Occipital lobe (tissue), 2 donors: Measurements from ENCODE around the gene TLL1. TPM values are rescaled to one million over a fixed set of nuclear protein-coding genes. Genes with fewer than 3 reads are reported as not detected.

ENCODE experiments used
- DNase-seq: peaks from one replicate; lab custom pipeline; 2025; lab: John Stamatoyannopoulos, UW
- total RNA-seq: library from RNA; depleted of rRNA; stranded (reverse); fragments of >200 nt; gene quantifications from one replicate; pipeline ENCODE4 v1.2.3, GENCODE V29; 2014

TLL1 gene
- 0.78 TPM for total RNA-seq

DNA sequence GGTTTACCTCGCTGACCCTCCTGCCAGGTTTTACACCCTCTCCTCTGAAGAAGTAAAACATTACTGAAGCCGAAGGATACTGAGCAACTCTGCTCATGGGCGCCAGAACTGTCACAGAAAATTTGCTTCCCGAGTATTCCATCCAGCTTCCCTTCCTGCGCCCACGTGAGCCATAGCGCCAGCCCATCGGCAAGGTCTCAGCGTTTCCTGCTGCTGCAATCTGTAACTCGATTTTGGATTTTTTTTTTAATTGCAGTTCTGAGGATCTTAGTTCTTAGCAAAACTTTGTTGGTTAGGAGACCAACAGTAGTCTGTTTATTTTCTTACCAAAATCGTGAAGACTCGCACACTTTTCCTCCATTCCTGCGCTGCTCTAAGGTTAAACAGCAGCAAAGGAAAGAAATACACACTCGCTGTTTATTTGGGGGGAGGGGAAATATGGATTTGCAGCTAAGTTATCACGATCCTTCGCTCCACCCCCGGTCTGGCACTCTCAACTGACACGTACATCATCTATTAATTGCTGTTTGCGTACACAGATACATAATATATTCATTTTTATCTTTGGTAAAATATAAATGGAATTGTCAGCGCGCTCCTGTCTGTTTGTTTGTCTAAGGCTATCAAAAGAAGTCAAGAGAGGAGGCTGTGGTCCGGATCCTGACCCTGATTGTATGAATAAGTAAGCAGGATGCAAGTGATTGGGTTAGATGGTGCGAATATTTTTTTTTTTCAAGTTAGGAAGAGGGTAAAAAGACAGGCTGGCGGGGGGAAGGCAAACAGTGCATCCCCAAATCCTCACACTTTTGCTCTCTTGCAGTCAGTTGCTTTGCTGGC, at the start of gene TLL1:
Gene TLL1, plus strand, starts transcription at position 777 of the 837 bp plus-strand sequence. CDS start 668 bp downstream, outside the sequence.
- DNase-seq, result no peak

DNA sequence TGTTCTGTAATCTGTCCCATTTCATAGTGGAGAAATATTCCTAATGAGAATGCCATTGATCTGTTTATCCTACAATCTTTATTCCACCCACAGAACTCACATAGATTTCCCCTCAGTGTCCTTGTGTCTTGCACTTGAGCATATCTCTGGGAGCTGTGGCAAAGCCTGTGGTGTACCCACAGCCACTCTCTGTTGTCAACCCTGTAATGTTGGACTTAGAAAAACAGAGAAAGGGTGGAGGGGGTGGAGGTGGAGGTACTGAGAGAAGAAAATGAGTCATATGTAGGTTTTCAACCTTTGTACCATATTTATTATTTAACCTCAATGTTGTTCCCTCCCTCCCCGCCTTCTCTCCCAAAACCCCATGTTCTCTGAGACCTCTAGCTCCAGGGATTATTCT, 46.9 kb upstream of the TLL1 start:
- DNase-seq, result no peak

DNA sequence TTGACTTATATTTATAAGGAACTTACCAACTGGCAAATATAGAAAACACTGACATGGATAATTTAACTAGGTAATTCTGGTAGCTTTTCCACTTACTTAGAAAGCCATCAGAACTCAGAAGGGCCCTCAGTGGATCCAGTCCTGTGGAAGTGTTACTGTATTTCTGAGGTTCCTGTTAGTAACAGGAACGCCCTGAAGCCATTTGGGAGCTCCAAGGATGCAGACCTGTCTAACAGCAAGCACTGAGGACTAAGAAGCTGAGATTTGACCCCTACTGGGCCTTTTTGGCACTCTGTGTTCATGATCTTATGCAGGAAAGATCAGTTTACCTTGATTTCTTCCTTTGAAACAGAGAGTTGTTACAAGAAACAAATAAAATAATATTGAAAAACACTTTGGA, 46.0 kb upstream of the TLL1 start:
- DNase-seq, result no peak

DNA sequence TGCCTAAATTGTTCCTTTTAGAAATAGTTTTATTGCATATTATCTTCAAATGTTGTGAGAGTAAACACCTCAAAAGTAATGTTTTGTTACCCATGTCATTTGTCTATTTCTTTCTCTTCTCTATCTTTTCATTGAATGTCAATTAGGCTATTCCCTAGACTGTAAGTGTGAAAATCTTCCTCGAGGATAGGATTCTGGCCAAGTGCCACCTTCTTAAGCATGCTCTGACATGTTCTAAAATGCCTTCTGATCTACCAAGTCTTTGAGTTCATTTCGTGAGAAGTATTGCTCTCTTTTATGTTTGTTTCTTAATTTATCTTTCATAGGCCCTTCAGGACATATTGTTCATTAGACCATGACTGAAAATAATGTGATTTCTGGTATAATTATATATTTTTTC, 44.1 kb upstream of the TLL1 start:
- DNase-seq, result no peak

DNA sequence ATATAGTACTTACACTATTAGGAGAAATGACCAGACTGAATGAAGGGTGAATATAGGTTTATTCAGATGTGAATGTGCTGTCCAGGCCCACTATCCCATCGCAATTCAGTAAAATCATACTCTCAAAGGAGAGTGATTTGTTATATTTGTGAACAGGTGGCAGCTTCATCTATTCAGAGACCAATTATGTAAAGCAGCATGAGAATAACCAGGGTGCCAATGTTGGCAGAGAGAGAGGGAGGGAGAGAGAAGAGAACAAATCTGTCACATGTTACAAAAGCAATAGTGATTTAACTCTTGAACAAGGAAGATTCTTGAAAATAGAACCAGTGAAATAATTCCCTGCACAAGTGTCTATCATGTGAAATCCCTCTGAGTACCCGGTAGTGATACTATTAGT, 38.9 kb upstream of the TLL1 start:
- DNase-seq, result no peak

DNA sequence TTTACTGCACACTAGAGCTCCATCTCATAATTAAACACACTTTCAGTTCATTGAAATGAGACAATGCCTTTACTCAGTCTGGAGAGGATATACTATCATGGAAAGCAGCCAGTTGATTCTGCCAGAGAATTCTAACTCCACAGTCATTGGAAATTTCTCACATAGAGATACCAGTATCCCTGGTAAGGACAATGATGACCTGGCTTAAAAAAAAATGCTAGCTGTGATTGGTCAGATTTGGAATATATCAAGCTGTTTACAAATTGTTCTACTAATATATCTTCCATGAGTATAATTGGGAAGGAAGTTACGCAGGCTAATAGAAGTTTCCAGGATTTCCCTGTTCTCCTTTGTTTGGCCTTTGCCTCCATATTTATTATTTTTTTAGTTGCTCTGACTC, 34.5 kb upstream of the TLL1 start:
- no peak for DNase-seq

DNA sequence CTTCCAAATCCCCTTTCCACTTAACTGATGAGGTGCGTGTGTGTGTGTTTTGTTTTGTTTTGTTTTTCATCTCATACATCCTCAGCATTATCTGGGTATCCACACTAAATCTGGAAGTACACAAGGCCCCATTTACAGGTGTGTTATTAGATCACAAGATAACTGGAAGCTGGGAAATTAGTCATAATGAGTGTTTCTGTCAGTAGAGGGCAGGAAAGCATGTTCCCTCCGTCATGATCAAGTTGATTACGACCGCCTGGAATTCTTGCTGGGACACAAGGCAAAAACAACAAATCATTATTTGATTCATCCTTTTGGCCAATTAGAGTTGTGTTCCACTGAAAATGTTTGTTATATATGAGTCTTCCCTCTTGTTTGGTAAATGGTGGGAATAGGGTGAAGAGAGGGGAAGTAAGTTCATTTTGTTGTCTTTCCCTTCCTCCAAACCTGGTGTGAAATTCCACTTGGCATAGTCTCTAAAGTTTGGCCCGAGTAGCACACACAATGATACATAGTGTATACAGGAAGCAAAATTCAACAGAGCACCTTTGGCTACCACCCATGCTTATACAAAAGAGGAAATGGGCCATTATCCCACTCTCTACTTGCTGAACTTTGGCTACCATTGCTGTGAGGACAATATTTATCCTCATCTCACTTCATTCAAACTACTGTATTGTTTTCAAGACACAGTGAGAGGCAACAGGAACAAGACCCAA, 33.3 kb upstream of the TLL1 start:
- no peak for DNase-seq

DNA sequence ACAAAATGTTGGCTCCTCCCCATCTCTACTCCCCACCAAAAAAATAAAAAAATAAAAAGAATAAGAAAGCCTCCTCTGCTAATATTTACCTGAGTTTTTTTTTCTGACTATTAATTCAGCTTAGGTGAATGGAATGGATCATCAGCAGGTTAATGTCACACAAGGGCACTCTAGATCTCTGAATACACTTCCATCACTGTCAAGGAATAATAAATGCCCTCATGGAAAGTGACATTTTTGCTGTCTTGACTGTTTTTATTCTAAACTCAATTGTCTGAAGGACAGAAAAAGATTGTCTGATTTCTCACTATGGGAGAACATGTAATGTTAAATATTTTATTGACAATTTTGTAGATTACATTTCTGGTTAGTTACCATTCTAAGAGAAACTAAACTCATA, 30.4 kb upstream of the TLL1 start:
- no peak for DNase-seq

DNA sequence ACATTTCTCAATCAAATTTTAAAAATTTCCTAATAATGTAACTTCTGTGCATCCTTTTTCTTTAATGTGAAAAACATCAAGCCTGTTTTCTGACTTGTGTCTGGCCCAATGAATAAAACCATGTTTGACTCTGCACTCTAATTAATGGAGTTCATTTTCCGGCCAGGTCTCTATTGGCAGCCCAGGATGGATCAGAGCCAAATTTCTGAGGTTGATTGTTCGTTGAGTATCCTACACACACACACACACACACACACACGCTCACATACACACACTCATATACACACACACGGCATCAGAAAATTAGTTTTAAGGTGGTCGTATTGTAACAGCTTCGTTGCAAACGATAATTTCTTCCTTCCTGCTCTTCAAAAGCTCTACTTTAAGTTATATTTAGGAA, 28.9 kb upstream of the TLL1 start:
- DNase-seq, result no peak

DNA sequence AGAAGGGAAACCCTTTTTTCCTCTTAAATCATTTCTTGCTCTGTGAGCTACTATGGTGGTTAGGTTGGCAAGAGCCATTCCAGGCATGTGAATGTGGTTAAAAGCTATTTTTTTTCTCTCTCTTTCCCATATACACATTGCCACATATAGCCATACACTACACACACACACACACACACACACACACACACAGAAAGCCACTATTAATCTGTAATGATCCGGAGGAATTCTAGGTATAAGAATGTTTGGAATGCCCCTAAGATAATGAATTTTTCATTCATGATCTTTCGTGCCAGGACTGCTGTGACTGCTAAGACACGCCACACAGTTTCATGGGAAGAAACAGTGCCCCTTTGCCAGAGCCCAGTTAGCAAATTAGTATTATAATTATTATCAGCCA, 21.8 kb upstream of the TLL1 start:
- no peak for DNase-seq

DNA sequence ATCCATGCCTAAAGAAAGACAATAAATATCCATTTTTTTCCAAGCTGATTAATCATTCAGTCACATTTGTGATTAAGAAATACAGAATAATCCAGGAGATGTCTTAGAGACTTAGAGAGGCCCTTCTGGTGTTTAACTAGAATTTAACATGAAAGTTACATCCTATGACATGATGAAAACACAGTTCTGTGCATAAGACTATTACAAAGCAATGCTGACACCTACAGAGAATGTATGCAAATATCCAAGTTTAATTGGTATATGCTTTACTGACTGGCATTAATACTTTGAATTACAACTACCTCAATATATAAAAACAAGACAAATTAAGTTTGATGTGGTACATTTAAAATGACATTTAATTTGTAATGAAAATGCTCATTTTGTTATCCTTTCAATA, 17.8 kb upstream of the TLL1 start:
- no peak for DNase-seq

DNA sequence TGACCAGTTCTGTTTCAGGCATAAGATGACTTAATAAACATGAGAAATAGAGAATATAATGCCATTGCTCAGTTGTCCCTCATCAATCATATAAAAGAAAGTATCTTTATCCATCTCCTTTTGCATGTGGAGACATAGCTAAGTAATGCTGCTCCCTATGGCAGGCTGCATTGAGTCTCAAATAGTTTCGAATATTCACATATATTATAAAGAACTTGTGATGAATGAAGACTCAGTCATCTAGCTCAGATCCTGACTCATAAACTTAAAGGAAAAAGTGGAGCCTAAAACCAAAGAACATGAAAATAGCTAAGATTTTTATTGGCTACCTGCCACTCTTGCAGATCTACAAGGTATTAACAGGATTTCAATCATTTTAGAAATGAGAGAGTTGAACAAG, 11.7 kb upstream of the TLL1 start:
- DNase-seq, result no peak

DNA sequence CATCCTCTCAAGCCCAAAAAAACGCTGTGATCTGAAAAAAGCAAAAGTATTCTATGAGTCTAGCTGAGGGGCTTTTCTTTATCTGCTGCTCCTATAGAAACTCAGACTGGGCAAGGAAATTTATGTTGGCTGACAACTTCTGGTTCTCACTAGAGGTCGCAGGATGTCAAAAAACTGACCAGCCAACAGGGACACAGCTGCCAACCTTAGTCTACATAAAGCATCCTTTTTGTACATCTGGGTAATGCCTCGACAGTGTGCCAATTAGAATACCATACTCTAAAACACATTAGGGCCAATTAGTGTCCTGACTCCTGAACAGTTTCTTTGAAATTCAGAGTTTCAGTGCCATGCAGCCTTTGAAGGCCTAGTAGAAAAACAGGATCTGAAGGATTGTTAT, 8.8 kb upstream of the TLL1 start:
- DNase-seq, result no peak

DNA sequence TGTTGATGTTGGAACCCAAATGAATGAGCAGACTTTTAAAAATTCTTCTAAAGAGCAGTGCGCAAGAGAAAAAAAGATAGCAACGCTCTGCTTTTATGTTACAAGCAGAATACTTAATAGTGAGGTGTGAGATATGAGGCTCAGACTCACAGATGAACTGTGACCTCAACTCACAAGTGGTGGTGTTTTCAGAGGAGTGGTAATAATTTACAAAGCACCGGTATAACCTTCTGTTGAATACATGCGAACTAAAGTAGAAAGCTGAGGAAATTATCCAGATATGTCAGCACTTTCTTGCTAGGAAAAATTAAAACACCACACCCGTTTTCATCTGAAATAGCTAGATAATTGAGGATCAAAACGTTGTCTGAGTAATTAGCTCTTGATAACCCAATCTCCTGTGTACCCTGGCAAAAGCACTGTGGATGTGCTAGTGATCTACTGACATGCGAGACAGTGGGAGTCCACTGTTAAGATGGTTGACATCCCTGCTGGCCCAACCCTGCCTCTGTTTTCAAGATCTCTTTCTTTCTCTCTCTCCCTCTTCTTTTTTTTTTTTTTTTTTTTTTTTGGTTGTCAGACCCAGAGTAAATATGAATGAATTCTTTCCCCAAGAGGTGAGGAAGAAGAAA, 6.9 kb upstream of the TLL1 start:
- no peak for DNase-seq

DNA sequence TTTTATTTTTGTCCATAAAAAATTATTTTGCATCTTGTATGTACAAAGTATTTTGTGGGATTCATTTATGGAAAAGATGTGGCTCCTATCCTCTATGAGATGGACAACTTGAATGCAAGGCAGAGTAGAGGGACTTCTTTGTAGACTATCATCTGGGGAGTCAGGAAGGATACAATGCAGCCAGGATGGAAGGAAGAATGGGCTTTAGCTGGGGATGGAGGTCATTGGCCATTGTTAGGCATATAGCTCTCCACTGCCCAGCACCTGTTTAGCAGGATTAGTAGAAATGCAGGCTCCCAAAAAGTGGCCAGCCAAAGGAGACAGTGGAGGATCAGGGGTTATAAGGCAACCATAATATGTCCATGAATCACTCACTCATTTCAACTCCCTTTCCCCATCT, 5.1 kb upstream of the TLL1 start:
- no peak for DNase-seq

DNA sequence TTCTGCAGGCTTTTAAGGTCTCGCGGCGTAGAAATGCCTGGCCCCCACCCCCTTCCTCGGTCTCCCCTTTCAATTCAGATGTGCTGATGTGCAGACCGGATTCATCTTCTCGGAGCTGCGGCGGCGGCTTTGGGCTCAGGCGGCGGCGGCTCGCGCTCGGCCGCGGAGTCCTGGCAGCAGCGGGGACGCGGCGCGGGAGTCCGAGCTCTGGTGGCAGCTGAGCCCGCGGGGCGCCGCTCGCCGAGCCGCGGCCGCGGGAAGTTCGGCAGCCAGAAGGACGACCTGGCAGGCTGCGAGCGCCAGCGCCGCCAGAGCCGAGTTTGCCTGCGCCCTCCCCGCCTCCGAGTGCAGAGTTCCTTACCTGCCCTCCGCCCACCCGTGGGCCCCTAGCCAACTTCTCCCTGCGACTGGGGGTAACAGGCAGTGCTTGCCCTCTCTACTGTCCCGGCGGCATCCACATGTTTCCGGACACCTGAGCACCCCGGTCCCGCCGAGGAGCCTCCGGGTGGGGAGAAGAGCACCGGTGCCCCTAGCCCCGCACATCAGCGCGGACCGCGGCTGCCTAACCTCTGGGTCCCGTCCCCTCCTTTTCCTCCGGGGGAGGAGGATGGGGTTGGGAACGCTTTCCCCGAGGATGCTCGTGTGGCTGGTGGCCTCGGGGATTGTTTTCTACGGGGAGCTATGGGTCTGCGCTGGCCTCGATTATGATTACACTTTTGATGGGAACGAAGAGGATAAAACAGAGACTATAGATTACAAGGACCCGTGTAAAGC, 448 bp downstream of the TLL1 start:
- DNase-seq, result peak; percentile 11

DNA sequence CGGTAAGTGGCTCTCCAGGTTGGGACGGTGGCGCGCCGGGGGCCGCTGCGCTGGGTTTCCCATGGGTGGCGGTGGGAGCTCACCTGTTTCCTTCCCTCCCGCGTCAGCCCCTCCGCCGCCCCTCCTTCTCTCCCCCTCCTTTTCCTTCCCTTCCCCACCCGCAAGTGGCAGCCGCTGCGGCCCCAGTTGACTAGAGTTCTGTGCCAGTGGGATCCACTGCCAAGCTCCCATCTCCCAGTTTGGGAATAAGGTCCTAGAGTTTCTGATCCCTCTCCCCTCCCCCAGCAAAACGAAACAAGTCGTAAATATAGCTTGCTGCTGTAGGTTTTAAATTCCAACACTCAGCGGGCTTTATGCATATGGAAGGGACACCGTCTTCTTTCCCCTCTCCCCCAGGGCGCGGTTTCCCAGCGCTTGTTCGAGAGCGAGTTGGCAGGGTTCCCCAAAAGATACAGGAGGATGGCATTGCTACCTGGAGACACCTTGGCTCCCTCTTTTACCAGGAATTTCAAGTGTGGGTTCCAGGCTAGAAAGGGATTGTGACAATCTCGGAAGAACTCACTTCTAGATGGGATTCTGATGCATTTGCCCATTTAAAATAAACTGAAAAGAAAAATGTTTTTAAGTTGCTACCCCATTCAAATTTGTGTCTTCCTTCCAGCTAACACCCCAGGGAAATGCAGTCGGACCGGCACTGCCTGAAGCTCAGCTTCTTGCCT, 1.2 kb downstream of the TLL1 start:
- DNase-seq, result no peak

DNA sequence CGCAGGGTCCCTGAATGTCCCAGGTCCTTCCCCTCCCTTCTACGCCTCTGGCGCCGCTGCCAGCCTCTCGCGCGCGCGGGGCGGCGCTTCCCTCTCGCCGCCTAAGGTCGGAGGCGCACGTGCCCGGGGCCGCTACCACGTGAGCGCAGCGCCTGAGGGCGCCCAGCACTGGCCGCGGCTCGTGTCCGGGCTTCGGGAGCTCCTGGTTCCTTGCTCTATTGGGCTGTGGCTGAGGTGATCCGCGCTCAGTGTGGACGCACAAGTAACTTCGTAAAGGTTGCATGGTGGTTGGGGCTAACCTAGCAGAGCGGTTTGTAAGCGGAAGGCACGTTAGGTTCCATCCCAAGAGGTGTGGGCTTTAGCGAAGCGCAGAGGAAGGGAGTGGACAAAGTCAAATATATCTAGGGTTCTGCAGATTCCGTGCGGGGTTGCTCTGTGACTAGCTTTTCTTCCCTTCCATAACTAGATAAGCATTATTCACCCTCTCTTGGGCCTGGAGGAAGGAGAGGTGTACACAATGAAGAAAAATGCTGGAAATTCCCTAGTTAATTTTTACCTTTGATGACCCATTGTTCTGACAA, 1.8 kb downstream of the TLL1 start:
- no peak for DNase-seq

DNA sequence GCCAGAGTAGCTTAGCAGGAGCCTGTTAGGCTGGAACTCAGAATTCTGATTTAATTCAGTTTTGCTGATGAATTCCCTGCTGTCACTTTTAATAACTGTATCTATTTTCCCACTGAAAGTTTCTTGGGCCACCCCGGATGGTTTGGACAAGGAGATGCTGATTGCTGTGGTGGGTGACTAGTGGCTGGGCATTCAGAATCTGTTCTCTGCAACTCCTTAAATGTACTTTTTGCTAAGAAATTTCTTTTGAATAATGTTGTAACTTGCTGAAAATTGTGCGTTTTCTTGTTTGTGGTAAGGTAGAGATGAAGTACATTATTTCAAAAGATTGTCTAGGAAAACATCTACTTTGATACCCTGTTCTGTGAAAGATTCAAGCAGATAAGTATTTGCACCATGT, 2.4 kb downstream of the TLL1 start:
- DNase-seq, result no peak

DNA sequence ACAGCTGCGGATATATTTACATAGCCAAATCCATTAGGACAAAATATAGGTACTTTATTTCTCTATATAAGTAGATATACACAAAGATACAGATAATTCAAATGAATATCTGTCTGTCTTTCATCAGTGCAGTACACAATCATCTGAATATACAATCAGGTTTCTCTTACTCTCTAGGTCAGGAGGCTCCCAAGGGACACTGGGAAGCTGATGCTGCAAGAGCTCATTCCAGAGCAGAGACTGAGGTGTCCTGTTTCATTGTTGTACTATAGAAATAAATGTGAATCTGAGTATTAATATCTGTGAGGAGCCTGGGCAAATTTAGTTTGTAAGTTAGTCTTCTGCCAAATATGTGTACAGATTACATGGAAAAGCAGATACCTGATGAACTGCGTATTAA, 4.2 kb downstream of the TLL1 start:
- no peak for DNase-seq

DNA sequence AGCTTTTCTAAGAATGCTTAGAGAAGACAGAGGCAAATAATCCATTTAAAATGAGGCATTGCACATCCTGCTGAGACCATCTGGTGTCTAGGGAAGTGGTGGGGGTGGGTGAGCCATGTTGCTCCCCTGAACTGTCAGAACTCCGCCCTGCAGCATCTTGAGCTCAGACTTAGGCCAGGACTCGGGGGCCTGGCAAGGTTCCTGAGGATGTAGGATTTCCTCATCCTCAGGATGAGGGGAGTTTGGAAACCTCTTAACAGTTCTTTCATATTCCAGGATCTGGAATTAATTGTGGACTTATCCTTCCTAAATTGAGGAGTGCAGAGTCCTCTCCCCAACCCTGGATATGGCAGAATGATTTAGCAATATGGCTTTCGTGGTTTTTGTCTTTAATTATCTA, 6.6 kb downstream of the TLL1 start:
- DNase-seq, result no peak
